Cortex of kidney (tissue), 1 donor: Measurements from ENCODE around the gene UXS1.

Source experiments
- DNase-seq: peaks from one replicate; lab custom pipeline; 2025; lab: John Stamatoyannopoulos, UW

The UXS1 gene

GRCh38 chr2:106109675-106110424 lies 84.3 kb downstream of the UXS1 start:
- DNase-seq: no peak

DNA sequence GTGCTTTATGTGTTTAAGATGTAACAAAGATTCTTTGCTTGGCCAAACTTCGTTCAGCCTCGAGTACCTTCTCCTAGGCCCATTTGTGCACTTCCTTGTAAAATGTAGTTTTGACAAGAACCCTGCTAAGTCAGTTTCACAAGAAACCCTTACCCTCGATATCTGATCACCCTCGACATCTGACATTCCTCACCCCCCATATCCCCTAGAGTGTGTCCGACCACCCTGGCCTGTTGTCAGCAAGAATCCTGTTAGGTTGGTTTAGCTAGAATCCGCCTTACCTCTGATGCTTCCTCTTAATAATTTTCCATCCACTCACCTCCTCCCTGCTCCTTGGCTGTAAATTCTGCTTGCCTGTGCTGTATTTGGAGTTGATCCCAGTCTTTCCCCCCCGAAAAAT lies 85.3 kb downstream of the UXS1 start:
- DNase-seq: no peak

DNA sequence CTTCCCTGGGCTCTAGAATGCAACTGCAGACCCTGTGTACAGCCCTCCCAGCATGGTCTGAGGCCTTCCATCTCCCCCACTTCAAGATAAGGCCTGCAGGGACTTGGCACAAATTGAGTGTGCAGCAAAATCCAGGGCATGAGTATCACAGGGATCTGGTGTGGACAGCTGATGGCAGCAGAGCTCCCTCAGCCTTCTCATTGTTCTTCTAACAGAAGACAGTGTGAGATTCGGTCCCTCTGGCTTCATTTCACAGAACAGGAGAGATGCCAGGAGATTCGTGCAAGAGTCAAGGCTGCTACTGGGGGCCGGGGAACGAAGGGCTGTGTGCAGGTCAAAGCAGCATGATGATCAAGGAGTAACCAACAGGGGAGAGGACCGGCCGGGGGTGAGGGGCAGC lies 85.8 kb downstream of the UXS1 start:
- DNase-seq: no peak

GRCh38 chr2:106107509-106108131 lies 86.5 kb downstream of the UXS1 start:
- no peak for DNase-seq

DNA sequence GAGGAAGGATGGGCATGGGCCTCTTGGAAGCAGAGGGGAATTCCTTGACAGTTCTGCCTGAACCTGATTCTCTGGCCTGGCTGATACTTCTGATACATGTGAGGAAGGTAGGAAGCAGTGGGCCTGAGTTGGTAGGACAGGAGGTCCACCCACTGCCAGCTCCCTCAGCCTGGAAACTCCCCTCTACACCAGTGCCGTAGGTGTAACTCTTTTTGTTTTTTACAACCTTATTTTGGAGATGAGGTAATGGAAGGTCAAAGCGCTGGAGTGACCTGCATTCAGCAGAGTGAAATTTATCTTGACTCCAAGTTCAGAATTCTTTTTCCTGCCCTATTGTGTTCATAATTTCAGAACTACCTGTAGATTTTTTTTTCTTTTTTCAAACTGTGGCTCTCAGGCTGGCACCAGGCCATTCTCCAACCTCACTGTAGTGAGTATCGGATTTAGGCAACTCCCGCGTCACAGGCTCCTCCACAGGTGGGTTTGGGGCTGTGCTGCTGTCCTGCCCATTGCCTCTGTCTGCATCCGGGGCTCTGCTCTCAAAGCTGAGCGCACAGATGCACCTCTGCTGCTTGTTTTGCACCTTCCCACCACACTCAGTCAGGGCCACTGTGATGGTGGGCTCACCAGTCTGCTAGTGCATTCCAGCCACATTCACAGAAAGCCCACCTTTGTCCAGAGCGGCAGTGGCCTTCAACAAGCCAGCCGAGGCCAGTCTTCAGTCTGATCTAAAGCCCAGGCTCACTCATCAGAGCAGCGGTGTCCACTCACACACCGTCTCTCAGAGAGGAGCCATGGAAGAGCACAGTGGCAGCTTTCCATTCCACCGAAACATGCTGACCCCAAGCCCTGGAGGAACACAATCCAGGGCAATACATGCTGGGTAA lies 87.2 kb downstream of the UXS1 start:
- DNase-seq: no peak

DNA sequence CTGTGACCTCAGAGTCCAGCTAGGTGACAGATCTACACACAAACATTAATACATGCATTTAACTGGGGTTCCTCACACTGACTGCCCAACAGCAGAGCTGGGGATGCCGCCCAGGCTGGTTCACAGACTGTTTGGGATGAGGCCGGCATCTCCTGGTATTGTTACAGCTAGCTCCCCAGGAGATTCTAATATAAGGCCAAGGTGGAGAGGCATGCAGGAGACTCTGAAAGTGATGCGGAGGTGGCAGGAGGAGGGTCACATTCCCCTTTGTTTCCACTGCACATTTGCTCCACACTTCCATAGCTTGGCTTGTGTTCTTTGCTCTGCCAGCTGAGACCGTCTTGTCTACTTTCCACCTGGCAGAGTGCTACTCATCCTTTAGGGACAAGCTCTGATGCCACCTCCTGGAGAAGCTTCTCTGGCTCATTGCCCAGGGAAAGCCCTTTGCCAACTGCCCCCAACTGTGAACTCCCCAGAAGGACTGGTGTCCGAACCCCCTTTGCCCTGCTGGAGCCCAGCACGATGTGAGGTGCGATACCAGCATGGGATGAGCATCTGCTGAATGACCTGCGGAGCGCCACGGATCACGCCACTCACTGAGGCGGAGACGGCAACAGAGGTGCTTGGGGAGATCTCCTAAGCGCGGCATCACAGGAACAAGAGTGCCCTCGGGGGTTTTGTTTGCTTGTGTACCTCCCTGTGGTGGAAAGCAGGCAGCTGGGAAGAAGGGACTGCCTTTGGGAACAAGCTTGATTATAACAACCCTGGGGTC lies 88.8 kb downstream of the UXS1 start:
- DNase-seq: no peak

DNA sequence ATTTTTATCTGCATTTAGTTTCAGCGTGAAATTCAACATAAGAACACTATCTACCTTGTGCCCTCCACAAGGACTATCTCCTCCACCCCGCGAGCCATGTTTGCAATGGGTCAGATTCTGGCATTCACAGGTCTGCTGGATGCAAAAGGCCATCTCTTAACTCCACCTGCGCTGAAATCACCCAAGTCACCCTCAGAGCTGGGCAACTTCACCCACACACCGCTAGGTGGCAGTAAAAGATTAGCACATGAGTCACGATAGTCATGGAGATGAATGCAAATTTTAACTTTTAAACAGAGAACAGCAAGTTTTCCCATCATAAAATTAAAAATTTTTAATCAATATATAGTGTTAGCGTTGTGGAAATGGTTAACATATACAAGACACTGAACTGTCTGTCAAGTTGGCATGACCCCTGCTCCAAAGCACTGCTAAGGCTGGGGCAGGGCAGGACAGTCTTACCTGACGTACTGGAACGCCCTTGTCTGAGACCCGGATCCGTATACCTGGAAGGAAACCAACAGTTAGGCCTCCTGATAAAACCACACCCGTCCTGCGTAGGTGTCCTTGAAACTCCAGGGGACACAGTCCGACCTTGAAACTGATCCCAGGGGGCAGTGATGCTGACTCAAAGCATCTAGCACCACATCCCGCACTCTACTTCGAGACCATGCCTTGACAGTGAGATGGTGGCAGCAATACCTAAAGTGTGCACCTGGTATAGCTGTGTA lies 89.6 kb downstream of the UXS1 start:
- DNase-seq: no peak

GRCh38 chr2:106099691-106100090 lies 94.4 kb downstream of the UXS1 start:
- no peak for DNase-seq

DNA sequence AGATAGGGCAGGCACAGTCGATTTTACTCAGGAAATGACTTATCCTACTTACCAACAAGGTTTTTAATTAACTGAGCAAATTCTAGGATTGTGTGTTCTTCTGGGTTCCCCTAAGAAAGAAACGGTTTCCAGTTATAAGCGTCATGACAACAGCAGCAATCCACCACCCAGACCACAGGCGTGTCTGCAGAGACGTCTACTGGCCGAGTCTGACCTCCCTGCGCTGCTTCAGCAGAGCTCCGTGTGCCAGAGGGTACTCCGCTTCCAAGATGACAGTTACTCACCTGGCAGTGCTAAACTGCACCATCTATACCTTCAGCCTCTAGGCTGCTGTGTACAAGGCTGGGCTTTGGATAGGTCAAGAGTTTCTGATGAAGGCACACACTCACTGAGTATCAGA lies 95.4 kb downstream of the UXS1 start:
- DNase-seq: no peak

GRCh38 chr2:106098081-106098480 lies 96.0 kb downstream of the UXS1 start:
- DNase-seq: no peak

DNA sequence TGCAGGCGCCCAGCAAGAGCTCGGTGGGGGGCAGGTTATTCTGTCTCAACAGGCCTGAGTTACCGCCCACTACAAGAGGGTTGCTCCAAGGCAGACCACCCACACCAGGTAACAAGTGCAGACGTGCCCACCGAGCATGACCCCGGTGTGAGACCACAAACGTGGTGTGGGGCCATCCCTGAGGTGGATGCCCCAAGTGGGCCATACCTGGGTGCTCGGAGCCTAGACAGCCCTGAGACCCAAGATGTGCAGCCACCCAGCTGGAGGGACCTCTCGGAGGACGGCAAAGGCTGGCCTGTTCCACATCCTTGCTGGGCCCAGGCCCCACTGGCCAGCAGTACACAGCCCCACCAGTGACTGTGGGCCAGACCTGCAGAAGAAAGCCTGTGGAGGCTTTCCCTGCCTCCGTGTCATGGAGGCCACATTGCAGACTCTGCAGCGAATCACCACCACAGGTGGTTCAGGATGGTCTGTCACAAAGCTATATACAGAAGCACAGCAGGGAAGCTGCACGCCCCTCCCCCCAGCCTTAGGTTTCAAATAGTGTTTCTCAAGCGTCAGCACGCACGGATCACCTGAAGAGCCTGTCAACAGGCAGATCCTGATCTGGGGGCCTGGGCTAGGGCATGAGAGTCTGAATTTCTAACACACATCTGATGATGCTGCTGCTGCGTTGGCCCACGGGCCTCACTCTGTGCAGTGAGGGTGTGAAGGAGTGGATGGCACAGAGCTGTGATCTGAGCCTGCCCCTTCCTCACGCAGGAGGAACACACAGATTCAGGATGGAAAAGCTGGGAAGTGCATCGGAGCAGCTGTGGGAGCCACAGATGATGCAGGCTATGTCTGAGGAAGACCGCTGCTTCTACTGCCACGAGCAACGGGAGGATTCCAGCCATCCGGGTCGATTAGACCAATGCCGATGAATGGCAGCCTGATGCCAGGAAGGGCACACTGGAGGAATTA lies 96.8 kb downstream of the UXS1 start:
- DNase-seq: no peak

- DNase-seq: no peak
Measured at GRCh38 chr2:106096299-106097037, 97.6 kb downstream of the UXS1 start.

GRCh38 chr2:106095478-106096298 lies 98.4 kb downstream of the UXS1 start:
- DNase-seq: no peak

GRCh38 chr2:106094131-106094841 lies 99.8 kb downstream of the UXS1 start:
- DNase-seq: no peak

DNA sequence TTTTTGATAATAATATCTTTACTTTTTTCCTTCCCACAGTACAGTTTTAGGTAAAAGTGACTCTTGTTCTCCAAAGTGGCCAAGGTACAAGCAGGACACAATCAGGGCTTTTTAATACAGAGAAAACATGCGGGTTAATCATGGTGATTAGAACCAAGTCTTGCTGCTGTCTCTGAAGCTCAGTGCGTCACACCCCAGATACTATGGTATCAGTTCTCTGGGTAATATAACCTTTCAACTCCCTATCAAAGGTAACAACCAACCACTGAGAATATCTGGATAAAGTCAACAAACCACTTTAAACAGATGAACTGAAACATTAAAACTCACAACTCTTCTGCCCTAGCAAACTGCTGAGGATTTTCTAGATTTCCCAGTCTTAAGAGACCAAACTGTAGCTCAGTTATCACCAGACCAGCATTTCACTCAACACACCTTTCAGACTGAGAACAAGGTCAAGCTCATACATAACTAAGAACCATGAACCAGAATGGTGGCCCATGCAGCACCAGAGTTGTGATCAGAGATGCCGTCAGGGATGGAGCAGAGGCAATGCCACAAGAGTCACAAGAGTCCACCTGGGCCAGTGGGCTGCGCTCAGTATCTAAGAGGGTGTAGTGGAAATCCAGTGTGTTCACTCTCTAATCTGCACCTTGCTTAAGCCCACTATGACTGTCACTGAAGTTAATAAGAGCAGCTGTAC lies 103.0 kb downstream of the UXS1 start:
- DNase-seq: no peak

- DNase-seq: no peak
Measured at GRCh38 chr2:106089611-106090010, 104.5 kb downstream of the UXS1 start.
